Measurements from ENCODE around the gene NCKAP5.

NCKAP5 gene

DNA sequence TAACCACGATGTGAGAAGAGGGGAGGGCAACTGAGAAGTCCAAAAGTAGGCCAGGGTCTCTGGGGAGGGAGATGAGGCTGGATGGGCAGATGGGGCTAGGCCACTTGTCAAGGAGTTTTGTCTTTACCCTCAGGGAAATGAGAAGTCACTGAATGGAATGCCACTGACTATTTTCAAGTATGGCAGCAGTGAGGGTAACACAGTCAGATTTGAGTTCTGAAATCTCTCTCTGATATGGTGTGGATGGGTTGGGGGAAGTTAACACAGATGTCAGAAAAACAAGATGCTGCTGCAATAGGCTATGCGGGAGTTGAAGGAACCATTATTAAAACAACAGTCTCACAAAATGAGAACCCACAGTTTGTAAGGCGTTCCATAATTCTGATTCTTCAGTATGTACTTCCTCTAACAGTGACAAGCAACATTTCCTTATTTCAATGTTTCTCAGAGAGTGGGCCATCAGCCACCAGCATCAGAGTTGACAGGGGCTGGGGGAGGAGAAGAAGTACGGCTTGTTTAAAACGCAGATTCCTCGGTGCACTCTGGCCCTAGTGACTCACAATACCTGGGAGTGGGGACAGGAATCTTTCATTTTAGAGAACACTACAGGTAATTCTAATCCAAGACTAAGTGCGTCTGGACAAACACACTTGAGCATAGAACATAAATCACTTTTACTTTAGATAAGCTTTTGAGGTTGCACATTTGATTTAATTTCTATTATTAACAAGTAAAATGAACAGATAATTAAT is 596.8 kb downstream of the NCKAP5 start:
- no peak for DNase-seq (ENCODE audit: low read depth)
- no peak overlapping the region for H3K4me3 ChIP-seq (ENCODE audit: low read depth, low read length)
- TF ChIP-seq, protein P1, sequence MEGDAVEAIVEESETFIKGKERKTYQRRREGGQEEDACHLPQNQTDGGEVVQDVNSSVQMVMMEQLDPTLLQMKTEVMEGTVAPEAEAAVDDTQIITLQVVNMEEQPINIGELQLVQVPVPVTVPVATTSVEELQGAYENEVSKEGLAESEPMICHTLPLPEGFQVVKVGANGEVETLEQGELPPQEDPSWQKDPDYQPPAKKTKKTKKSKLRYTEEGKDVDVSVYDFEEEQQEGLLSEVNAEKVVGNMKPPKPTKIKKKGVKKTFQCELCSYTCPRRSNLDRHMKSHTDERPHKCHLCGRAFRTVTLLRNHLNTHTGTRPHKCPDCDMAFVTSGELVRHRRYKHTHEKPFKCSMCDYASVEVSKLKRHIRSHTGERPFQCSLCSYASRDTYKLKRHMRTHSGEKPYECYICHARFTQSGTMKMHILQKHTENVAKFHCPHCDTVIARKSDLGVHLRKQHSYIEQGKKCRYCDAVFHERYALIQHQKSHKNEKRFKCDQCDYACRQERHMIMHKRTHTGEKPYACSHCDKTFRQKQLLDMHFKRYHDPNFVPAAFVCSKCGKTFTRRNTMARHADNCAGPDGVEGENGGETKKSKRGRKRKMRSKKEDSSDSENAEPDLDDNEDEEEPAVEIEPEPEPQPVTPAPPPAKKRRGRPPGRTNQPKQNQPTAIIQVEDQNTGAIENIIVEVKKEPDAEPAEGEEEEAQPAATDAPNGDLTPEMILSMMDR (IDR thresholded peaks at IDR 0.05; ENCODE audit: control insufficient read depth, extremely low read depth, insufficient read depth), result no peak

GRCh38 chr2:132969371-132969985 is 598.8 kb downstream of the NCKAP5 start:
- H3K4me3 ChIP-seq (ENCODE audit: low read depth, low read length), result no peak overlapping the region
- no peak for DNase-seq (ENCODE audit: low read depth)
- TF ChIP-seq, protein P1 (IDR thresholded peaks at IDR 0.05; ENCODE audit: control insufficient read depth, extremely low read depth, insufficient read depth), result no peak

DNA sequence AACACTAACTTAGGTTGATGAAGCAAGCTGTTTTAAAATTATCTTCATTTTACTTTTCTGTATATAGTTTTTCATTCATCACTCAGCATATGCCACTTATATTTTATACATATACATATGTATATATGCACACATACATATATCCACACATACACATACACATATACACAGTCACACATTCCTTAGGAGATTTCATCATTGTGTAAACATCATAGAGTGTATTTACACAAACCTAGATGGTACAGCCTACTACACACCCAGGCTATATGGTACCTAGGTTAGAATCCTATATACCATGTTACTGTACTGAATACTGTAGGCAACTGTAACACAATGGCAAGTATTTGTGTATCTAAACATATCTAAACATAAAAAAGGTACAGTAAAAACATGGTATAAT is 602.8 kb downstream of the NCKAP5 start:
- no peak for DNase-seq (ENCODE audit: low read depth)
- H3K4me3 ChIP-seq (ENCODE audit: low read depth, low read length), result no peak overlapping the region
- TF ChIP-seq, protein P1 (IDR thresholded peaks at IDR 0.05; ENCODE audit: control insufficient read depth, extremely low read depth, insufficient read depth), result no peak

DNA sequence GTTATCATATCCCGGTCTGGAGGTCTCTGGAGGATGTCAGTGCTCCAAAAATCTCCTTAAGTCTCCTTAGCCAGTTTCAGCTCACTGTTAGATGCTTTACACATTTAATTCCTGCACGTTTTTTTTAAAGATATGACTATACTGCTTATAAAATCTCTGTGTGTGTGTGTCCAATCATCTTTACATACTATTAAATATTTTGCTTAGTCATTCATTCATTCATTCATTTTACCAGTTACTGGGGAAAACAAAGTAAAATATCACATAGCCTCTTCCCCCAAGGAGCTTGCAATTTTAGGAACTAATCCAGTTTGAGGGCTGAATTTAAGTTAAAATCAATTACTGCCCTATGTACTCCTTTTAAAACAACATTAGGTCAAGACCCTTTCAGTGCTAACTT is 605.1 kb downstream of the NCKAP5 start:
- TF ChIP-seq, protein P1 (IDR thresholded peaks at IDR 0.05; ENCODE audit: control insufficient read depth, extremely low read depth, insufficient read depth), result no peak

GRCh38 chr2:132958887-132959286 is 609.4 kb downstream of the NCKAP5 start:
- TF ChIP-seq, protein P1 (IDR thresholded peaks at IDR 0.05; ENCODE audit: control insufficient read depth, extremely low read depth, insufficient read depth), result no peak
- no peak overlapping the region for H3K4me3 ChIP-seq (ENCODE audit: low read depth, low read length)
- no peak for DNase-seq (ENCODE audit: low read depth)

More for the DNA sequence above, 605.1 kb downstream of the NCKAP5 start:
- no peak overlapping the region for H3K4me3 ChIP-seq (ENCODE audit: low read depth, low read length)
- DNase-seq (ENCODE audit: low read depth), result no peak

DNA sequence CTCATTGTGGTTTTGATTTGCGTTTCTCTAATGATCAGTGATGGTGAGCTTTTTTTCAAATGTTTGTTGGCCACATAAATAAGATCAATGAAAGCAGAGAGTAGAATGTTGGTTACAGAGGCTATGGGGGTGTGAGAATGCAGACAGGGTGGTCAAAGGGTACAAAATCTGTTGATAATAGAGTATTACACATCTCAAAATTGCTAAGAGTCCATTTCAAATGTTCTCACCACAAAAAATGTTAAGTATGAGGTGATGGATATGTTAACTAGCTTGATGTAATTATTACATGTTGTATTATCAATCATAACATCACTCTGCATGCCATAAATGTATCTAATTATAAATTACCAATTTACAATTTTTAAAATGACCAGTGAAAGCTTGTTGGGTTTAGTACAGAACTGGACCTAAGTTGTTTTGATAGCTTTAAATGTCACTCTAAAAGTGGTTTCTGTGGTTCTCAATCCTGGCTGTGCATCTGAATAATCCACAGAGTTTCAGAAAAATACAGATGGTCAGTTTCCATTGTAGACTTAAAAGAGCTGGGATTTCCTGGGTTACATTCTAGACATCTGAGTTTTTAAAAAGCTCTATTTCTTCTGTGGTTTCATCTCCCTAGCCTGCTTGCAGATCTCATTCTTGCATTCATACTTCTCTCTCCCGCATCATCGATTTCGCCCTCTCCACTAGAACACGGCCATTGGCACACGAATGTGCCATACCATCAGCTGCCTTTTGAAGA is 612.2 kb downstream of the NCKAP5 start:
- no peak for DNase-seq (ENCODE audit: low read depth)
- H3K4me3 ChIP-seq (ENCODE audit: low read depth, low read length), result no peak overlapping the region
- TF ChIP-seq, protein P1 (IDR thresholded peaks at IDR 0.05; ENCODE audit: control insufficient read depth, extremely low read depth, insufficient read depth), result no peak

Data from LNCaP clone FGC (cell line).